HCT116 (cell line): ENCODE data around the gene FLACC1. TPM values are rescaled to one million over a fixed set of nuclear protein-coding genes. Genes with fewer than 3 reads are reported as not detected.

ENCODE experiments used
- ATAC-seq: fragments of 200-7000 bp; cut with Tn5 transposase; 2 replicates; pipeline ENCODE4 v1.9.1; 2020; ENCODE audit warnings: mild to moderate bottlenecking, moderate library complexity
- BruUV-seq: library from RNA; stranded (reverse); fragments of 400-500 nt; replicated peaks from 2 replicates; lab custom pipeline; 2021; lab: Mats Ljungman, UMichigan
- CTCF ChIA-PET: fragments of 300-600 bp; sonication (Branson Sonifier 250); formaldehyde crosslinking; loops from one replicate; lab custom pipeline; 2021; ENCODE audit warnings: antibody characterized with exemption; lab: Charles Lee
- POLR2A ChIA-PET: fragments of 300-600, 350-600 bp; sonication (Branson Sonifier 250); formaldehyde crosslinking; loops from one replicate; lab custom pipeline; 2021; ENCODE audit warnings: antibody characterized with exemption; lab: Charles Lee
- RAD21 ChIA-PET, 2 experiments: fragments of 300-600 bp; sonication (Branson Sonifier 250); formaldehyde crosslinking; loops; one replicate each; lab custom pipeline; 2023; ENCODE audit warnings: low total read pairs in 2 of 2; ENCODE audit not compliant: uncharacterized antibody in 2 of 2, unreplicated experiment in 2 of 2, low non-redundant PET in 1 of 2; lab: Charles Lee
- DNase-seq: peaks from one replicate; pipeline ENCODE4 v3.0.0-alpha.2; 2010; ENCODE audit warnings: low read depth, low spot score
- H2AFZ ChIP-seq: fragments of 200-600 bp; shearing (Covaris generic), sonication (generic); 2 replicates; pipeline ENCODE4 v1.6.1; 2017; ENCODE audit warnings: low read depth, mixed run types, mixed read lengths, antibody characterized with exemption, low read length; ENCODE audit not compliant: poor library complexity, severe bottlenecking
- H3K27ac ChIP-seq: 2 replicates; pipeline ENCODE4 v1.5.1; 2012; ENCODE audit warnings: low read depth, low read length
- H3K27me3 ChIP-seq: fragments of 200-600 bp; sonication (generic); 2 replicates; pipeline ENCODE4 v1.6.1; 2016; ENCODE audit warnings: mixed run types, low read length, mixed read lengths; ENCODE audit not compliant: insufficient read depth
- H3K36me3 ChIP-seq, 2 experiments: fragments of 200-500 bp in 1 of 2; fragments of 200-600 bp in 1 of 2; sonication (Bioruptor generic) in 1 of 2; sonication (generic) in 1 of 2; 2 replicates each; pipeline versions ENCODE4 v1.5.1 to v1.6.1; 2014 to 2016; ENCODE audit warnings: low read length in 2 of 2, inconsistent platforms in 1 of 2, mixed read lengths in 1 of 2, mixed run types in 1 of 2; ENCODE audit not compliant: insufficient read depth in 2 of 2, control insufficient read depth in 1 of 2
- H3K4me1 ChIP-seq, 2 experiments: fragments of 200-600 bp in 1 of 2; sonication (generic) in 1 of 2; 2 replicates each; pipeline versions ENCODE4 v1.5.1 to v1.6.1; 2012 to 2017; ENCODE audit warnings: low read length in 2 of 2, inconsistent platforms in 1 of 2, mild to moderate bottlenecking in 1 of 2, mixed read lengths in 1 of 2, mixed run types in 1 of 2, moderate library complexity in 1 of 2; ENCODE audit not compliant: insufficient read depth in 2 of 2, control insufficient read depth in 1 of 2
- H3K4me2 ChIP-seq: fragments of 200-600 bp; sonication (generic); 2 replicates; pipeline ENCODE4 v1.6.1; 2017; ENCODE audit warnings: mixed run types, low read length, mixed read lengths
- H3K4me3 ChIP-seq, 2 experiments: fragments of 200-600 bp in 1 of 2; sonication (generic) in 1 of 2; replicated peaks in 1 of 2; 2 replicates each; pipeline ENCODE4 v1.5.1; 2011 to 2016; ENCODE audit warnings: low read length in 2 of 2, control low read depth in 1 of 2, low read depth in 1 of 2, mild to moderate bottlenecking in 1 of 2, mixed read lengths in 1 of 2, mixed run types in 1 of 2
- H3K79me2 ChIP-seq: fragments of 200-600 bp; sonication (generic); 2 replicates; pipeline ENCODE4 v1.6.1; 2017; ENCODE audit warnings: mild to moderate bottlenecking, mixed run types, low read length, moderate library complexity, mixed read lengths; ENCODE audit not compliant: insufficient read depth
- H3K9ac ChIP-seq: fragments of 200-600 bp; sonication (generic); 2 replicates; pipeline ENCODE4 v1.6.1; 2016; ENCODE audit warnings: low read length, mixed read lengths
- H3K9me2 ChIP-seq: fragments of 200-600 bp; sonication (generic), shearing (Covaris generic); 2 replicates; pipeline ENCODE4 v1.6.1; 2017; ENCODE audit warnings: mixed run types, mild to moderate bottlenecking, moderate library complexity; ENCODE audit not compliant: insufficient read depth
- H3K9me3 ChIP-seq, 2 experiments: fragments of 200-500 bp in 1 of 2; fragments of 200-600 bp in 1 of 2; sonication (Bioruptor generic) in 1 of 2; sonication (generic) in 1 of 2; 2 replicates each; pipeline ENCODE4 v1.6.1; 2014 to 2017; ENCODE audit warnings: low read length in 2 of 2, mixed read lengths in 2 of 2, inconsistent platforms in 1 of 2, low read depth in 1 of 2, mild to moderate bottlenecking in 1 of 2, mixed run types in 1 of 2, moderate library complexity in 1 of 2; ENCODE audit not compliant: control insufficient read depth in 1 of 2, insufficient read depth in 1 of 2
- H4K20me1 ChIP-seq: fragments of 200-600 bp; sonication (generic), shearing (Covaris generic); 2 replicates; pipeline ENCODE4 v1.6.1; 2017; ENCODE audit warnings: mixed run types, mild to moderate bottlenecking, moderate library complexity; ENCODE audit not compliant: insufficient read depth
- ATF3 ChIP-seq: IDR thresholded peaks from 2 replicates; pipeline ENCODE4 v1.6.1; 2012
- CBX3 ChIP-seq: IDR thresholded peaks from 2 replicates; pipeline ENCODE4 v1.6.1; 2012; ENCODE audit warnings: low read depth
- CEBPB ChIP-seq: IDR thresholded peaks from 2 replicates; pipeline ENCODE4 v1.6.1; 2012; ENCODE audit warnings: low read depth
- CTCF ChIP-seq, 3 experiments: fragments of 200-600 bp in 1 of 3; sonication (generic) in 1 of 3; IDR thresholded peaks in 2 of 3; conservative IDR thresholded peaks in 1 of 3; 2 replicates each; pipeline ENCODE4 v1.5.1; 2012 to 2017; ENCODE audit warnings: low read depth in 2 of 3, low read length in 2 of 3, antibody characterized with exemption in 1 of 3, borderline replicate concordance in 1 of 3, control low read depth in 1 of 3, mild to moderate bottlenecking in 1 of 3, mixed read lengths in 1 of 3, mixed run types in 1 of 3, moderate library complexity in 1 of 3; ENCODE audit not compliant: insufficient read depth in 1 of 3
- EGR1 ChIP-seq: IDR thresholded peaks from 2 replicates; pipeline ENCODE4 v1.6.1; 2012; ENCODE audit warnings: low read depth
- EZH2 ChIP-seq: fragments of 200-600 bp; sonication (generic); IDR thresholded peaks from 2 replicates; pipeline ENCODE4 v1.6.1; 2017; ENCODE audit warnings: antibody characterized with exemption, mixed run types
- FOSL1 ChIP-seq: IDR thresholded peaks from 2 replicates; pipeline ENCODE4 v1.6.1; 2012; ENCODE audit warnings: low read depth
- JUND ChIP-seq: IDR thresholded peaks from 2 replicates; pipeline ENCODE4 v1.6.1; 2012
- POLR2A ChIP-seq: IDR thresholded peaks from 2 replicates; pipeline ENCODE4 v1.7.0; 2011; ENCODE audit warnings: borderline replicate concordance; ENCODE audit not compliant: insufficient read depth, insufficient read length; ENCODE audit errors: extremely low read depth
- SIN3A ChIP-seq: IDR thresholded peaks from 2 replicates; pipeline ENCODE4 v1.6.1; 2012; ENCODE audit warnings: low read depth
- SP1 ChIP-seq: IDR thresholded peaks from 2 replicates; pipeline ENCODE4 v1.6.1; 2012; ENCODE audit warnings: low read depth
- SRF ChIP-seq: IDR thresholded peaks from 2 replicates; pipeline ENCODE4 v1.6.1; 2012; ENCODE audit warnings: low read depth
- TCF7L2 ChIP-seq: IDR thresholded peaks from 2 replicates; pipeline ENCODE4 v1.7.0; 2011; ENCODE audit warnings: borderline replicate concordance, inconsistent platforms; ENCODE audit not compliant: insufficient read depth, insufficient read length; ENCODE audit errors: extremely low read depth
- YY1 ChIP-seq: IDR thresholded peaks from 2 replicates; pipeline ENCODE4 v1.6.1; 2011; ENCODE audit warnings: low read length, low read depth, moderate library complexity, mild to moderate bottlenecking; ENCODE audit not compliant: insufficient replicate concordance; ENCODE audit errors: extremely low read depth
- ZBTB33 ChIP-seq: IDR thresholded peaks from 2 replicates; pipeline ENCODE4 v1.6.1; 2011; ENCODE audit warnings: mild to moderate bottlenecking, low read length, moderate library complexity; ENCODE audit not compliant: insufficient replicate concordance; ENCODE audit errors: extremely low read depth
- ZFX ChIP-seq: fragments of 450-650 bp; IDR thresholded peaks from 2 replicates; pipeline ENCODE4 v1.6.1; 2017
- ZNF274 ChIP-seq: fragments of 200-500 bp; sonication (Bioruptor generic); IDR thresholded peaks from 2 replicates; pipeline ENCODE4 v1.6.1; 2014; ENCODE audit warnings: mild to moderate bottlenecking, low read depth, low read length, inconsistent platforms
- intact Hi-C: fragments of 100-400 bp; cut with micrococcal nuclease; formaldehyde crosslinking; loops from 2 replicates; pipeline ENCODE4 v1.10.0; 2022
- total RNA-seq: library from RNA; stranded (reverse); gene quantifications from one replicate; pipeline ENCODE4 v1.2.1, GENCODE V29; 2021; ENCODE audit not compliant: unreplicated experiment

The FLACC1 gene
- total RNA-seq, 1 experiment from 2014 or later: 0.74 TPM

GRCh38 chr2:201267278-201268030 is 89.7 kb downstream of the FLACC1 start:
- no peak overlapping the region for H3K4me3 ChIP-seq
- no peak for TF ChIP-seq EGR1
- TF ChIP-seq CEBPB: no peak
- no peak for TF ChIP-seq YY1
- TF ChIP-seq, all 23 proteins: peak for 0
- ChIA-PET POLR2A (no interaction called here), RAD21 (no interaction called here), CTCF (no interaction called here)
- DNase-seq (no peak), ATAC-seq (no peak)
- H3K27me3 ChIP-seq: no peaks in the 10 kb centered on the region
- H3K9ac ChIP-seq: no peak overlapping the region
- no peaks in the 10 kb centered on the region for H4K20me1 ChIP-seq
- no peaks in the 10 kb centered on the region for H3K9me2 ChIP-seq
- peaks cover 28% of the 10 kb centered on the region for H3K79me2 ChIP-seq
- intact Hi-C loops: no loop called here
- H3K9me3 ChIP-seq: no peaks in the 10 kb centered on the region
- no peak overlapping the region for H3K4me2 ChIP-seq
- no TSS peak for BruUV-seq
- H3K4me1 ChIP-seq: no peaks in the 10 kb centered on the region
- H3K36me3 ChIP-seq: 0 out of 4 replicates have a peak, but pooled peaks cover 0 to 5% of the 10 kb centered on the region in 2 experiments
- no peak overlapping the region for H2AFZ ChIP-seq
- no peak overlapping the region for H3K27ac ChIP-seq

- CTCF ChIA-PET: no interaction called here
- BruUV-seq: no TSS peak
- intact Hi-C loops: no loop called here
- TF ChIP-seq EZH2 (no peak), SP1 (no peak), FOSL1 (no peak), POLR2A (no peak), CBX3 (no peak), CEBPB (no peak), ATF3 (no peak), JUND (no peak), ZBTB33 (no peak), ZNF274 (no peak), YY1 (no peak), CTCF (IDR thresholded peaks at IDR 0.05 in 2 of 3, conservative IDR thresholded peaks at IDR 0.05 in 1 of 3; ENCODE audit: borderline replicate concordance in 1 of 3, insufficient read depth in 1 of 3, low read depth in 2 of 3, low read length in 2 of 3) (no peak), EGR1 (no peak), SRF (no peak), SIN3A (no peak), TCF7L2 (no peak), ZFX (no peak)
Observed at GRCh38 chr2:201266629-201267028, 90.5 kb downstream of the FLACC1 start.

More at GRCh38 chr2:201266629-201267028, 90.5 kb downstream of the FLACC1 start:
- H3K9me2 ChIP-seq: no peaks in the 10 kb centered on the region
- no peaks in the 10 kb centered on the region for H3K9me3 ChIP-seq
- no peaks in the 10 kb centered on the region for H3K4me1 ChIP-seq
- no peak for DNase-seq
- no peaks in the 10 kb centered on the region for H3K36me3 ChIP-seq
- no peak overlapping the region for H3K9ac ChIP-seq
- RAD21 ChIA-PET: no interaction called here
- H3K27ac ChIP-seq: no peak overlapping the region
- POLR2A ChIA-PET: no interaction called here
- no peak overlapping the region for H2AFZ ChIP-seq
- H3K4me2 ChIP-seq: no peak overlapping the region
- no peak overlapping the region for H3K4me3 ChIP-seq
- ATAC-seq: no peak
- H4K20me1 ChIP-seq: no peaks in the 10 kb centered on the region
- H3K27me3 ChIP-seq: no peaks in the 10 kb centered on the region
- peaks cover 35% of the 10 kb centered on the region for H3K79me2 ChIP-seq
